ENCODE measurements around the gene TREH. TPM values are rescaled to one million over a fixed set of nuclear protein-coding genes. Genes with fewer than 3 reads are reported as not detected.
"Not testable (repeated sequence)": the region's sequence is repeated elsewhere in the genome, so short reads cannot be mapped to it uniquely, and the experiment has no call there.

Gene TREH
- total RNA-seq, 1 experiment from 2014 or later = not detected

DNA sequence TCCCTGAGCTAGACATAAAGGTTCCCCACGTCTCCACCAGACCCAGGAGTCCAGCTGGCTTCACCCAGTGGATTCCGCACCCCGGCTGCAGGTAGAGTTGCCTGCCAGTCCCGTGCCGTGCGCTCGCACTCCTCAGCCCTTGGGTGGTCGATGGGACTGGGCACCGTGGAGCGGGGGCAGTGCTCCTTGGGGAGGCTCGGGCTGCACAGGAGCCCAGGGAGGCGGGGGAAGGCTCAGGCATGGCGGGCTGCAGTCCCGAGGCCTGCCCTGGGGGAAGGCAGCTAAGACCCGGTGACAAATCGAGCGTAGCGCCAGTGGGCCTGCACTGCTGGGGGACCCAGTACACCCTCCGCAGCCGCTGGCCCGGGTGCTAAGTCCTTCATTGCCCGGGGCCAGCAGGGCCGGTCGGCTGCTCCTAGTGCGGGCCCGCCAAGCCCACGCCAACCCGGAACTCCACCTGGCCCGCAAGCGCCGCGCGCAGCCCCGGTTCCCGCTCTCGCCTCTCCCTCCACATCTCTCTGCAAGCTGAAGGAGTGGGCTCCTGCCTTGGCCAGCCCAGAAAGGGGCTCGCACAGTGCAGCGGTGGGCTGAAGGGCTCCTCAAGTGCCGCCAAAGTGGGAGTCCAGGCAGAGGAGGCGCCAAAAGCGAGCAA is 9.5 kb upstream of the TREH start:
- Histone ChIP-seq H3K4me1 (ENCODE audit: insufficient read depth, low read length) (peaks cover 3% of the 10 kb centered on the region; the same call in 1 of the 2 replicates), H4K5ac (ENCODE audit: insufficient read length, low read depth, low read length) (no peak overlapping the region), H3K9me3 (ENCODE audit: control insufficient read depth, low read depth, low read length) (no peaks in the 10 kb centered on the region), H3K56ac (ENCODE audit: insufficient read length, low read depth, low read length) (no peak overlapping the region), H3T11ph (ENCODE audit: low read length) (no peak overlapping the region), H4K91ac (ENCODE audit: insufficient read length, low read depth, low read length) (no peak overlapping the region), H4K8ac (replicated peaks; ENCODE audit: insufficient read length, low read depth, low read length) (no peak overlapping the region), H3K27ac (ENCODE audit: insufficient read length, low read depth, low read length) (no peak overlapping the region), H2BK120ac (ENCODE audit: low read depth, low read length, poor library complexity, severe bottlenecking) (no peak overlapping the region), H2AFZ (ENCODE audit: low read length) (no peak overlapping the region), H3K9ac (ENCODE audit: extremely low read depth, insufficient read length, low read length) (no peak overlapping the region), H3K27me3 (ENCODE audit: insufficient read depth, low read length) (no peaks in the 10 kb centered on the region), H3K79me2 (ENCODE audit: insufficient read depth, low read length) (no peaks in the 10 kb centered on the region), H3K4me2 (ENCODE audit: insufficient read depth, insufficient read length, low read length) (peak overlapping the region; percentile 1), H3K4ac (ENCODE audit: low read depth, low read length) (no peak overlapping the region), H2BK15ac (ENCODE audit: low read depth, low read length) (no peak overlapping the region), H3K23me2 (ENCODE audit: insufficient read length, low read depth, low read length, poor library complexity, severe bottlenecking) (peaks cover 3% of the 10 kb centered on the region), H3K23ac (ENCODE audit: insufficient read length, low read depth, low read length) (no peak overlapping the region), H2BK5ac (ENCODE audit: insufficient read length, low read length) (no peak overlapping the region), H3K14ac (ENCODE audit: insufficient read depth, low read length) (no peak overlapping the region), H3K18ac (ENCODE audit: insufficient read length, low read depth, low read length) (no peak overlapping the region), H3K79me1 (ENCODE audit: insufficient read depth, low read depth, low read length, poor library complexity, severe bottlenecking) (no peaks in the 10 kb centered on the region), H2BK12ac (ENCODE audit: insufficient read length, low read depth, low read length) (no peak overlapping the region), H4K20me1 (ENCODE audit: control insufficient read depth, insufficient read depth, insufficient read length) (no peaks in the 10 kb centered on the region), H2AK5ac (ENCODE audit: insufficient read length, low read length) (no peak overlapping the region), H2BK20ac (ENCODE audit: low read depth, low read length, poor library complexity, severe bottlenecking) (no peak overlapping the region)
- WGBS (ENCODE audit: extremely low coverage, insufficient read length, low lambda C conversion rate) = no CpG with 5 or more reads among the region's 41 CpGs
- no peak for DNase-seq
- Mint-ChIP-seq H3K4me1 (peaks cover 36 to 38% of the 10 kb centered on the region in 2 experiments), H3K9me3 (no peaks in the 10 kb centered on the region; a peak in 1 of 5 replicates), H3K4me3 (peak overlapping the region in 1 of 2 experiments; percentile 34; a peak in 1 of 5 replicates), H3K36me3 (ENCODE audit: insufficient read depth in 1 of 3, low read depth in 3 of 3) (peaks cover 0 to 4% (median 0%) of the 10 kb centered on the region in 3 experiments; a peak in 2 of 7 replicates), H3K27me3 (ENCODE audit: low read depth) (no peaks in the 10 kb centered on the region; the same call in 1 of the 2 replicates), H3K27ac (no peak overlapping the region)
- TF ChIP-seq, protein P1, sequence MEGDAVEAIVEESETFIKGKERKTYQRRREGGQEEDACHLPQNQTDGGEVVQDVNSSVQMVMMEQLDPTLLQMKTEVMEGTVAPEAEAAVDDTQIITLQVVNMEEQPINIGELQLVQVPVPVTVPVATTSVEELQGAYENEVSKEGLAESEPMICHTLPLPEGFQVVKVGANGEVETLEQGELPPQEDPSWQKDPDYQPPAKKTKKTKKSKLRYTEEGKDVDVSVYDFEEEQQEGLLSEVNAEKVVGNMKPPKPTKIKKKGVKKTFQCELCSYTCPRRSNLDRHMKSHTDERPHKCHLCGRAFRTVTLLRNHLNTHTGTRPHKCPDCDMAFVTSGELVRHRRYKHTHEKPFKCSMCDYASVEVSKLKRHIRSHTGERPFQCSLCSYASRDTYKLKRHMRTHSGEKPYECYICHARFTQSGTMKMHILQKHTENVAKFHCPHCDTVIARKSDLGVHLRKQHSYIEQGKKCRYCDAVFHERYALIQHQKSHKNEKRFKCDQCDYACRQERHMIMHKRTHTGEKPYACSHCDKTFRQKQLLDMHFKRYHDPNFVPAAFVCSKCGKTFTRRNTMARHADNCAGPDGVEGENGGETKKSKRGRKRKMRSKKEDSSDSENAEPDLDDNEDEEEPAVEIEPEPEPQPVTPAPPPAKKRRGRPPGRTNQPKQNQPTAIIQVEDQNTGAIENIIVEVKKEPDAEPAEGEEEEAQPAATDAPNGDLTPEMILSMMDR (conservative IDR thresholded peaks at IDR 0.05) = no peak

DNA sequence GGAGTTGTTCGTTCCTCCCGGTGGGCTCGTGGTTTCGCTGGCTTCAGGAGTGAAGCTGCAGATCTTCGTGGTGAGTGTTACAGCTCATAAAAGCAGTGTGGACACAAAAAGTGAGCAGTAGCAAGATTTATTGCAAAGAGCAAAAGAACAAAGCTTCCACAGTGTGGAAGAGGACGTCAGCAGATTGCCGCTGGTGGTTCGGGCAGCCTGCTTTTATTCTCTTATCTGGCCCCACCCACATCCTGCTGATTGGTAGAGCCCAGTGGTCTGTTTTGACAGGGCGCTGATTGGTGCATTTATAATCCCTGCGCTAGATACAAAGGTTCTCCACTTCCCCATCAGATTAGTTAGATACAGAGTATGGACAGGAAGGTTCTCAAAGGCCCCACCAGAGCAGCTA is 8.9 kb upstream of the TREH start:
- not testable (repeated sequence) for H3K27ac Mint-ChIP-seq; H3K9me3 ChIP-seq (ENCODE audit: control insufficient read depth, low read depth, low read length); H2BK120ac ChIP-seq (ENCODE audit: low read depth, low read length, poor library complexity, severe bottlenecking); H2AK5ac ChIP-seq (ENCODE audit: insufficient read length, low read length); H3K4ac ChIP-seq (ENCODE audit: low read depth, low read length); H3K36me3 Mint-ChIP-seq (ENCODE audit: insufficient read depth in 1 of 3, low read depth in 3 of 3); H3K27me3 Mint-ChIP-seq (ENCODE audit: low read depth); H4K91ac ChIP-seq (ENCODE audit: insufficient read length, low read depth, low read length); H4K20me1 ChIP-seq (ENCODE audit: control insufficient read depth, insufficient read depth, insufficient read length); H2BK5ac ChIP-seq (ENCODE audit: insufficient read length, low read length); H3K79me2 ChIP-seq (ENCODE audit: insufficient read depth, low read length); H3K56ac ChIP-seq (ENCODE audit: insufficient read length, low read depth, low read length); H3K14ac ChIP-seq (ENCODE audit: insufficient read depth, low read length); H3K23me2 ChIP-seq (ENCODE audit: insufficient read length, low read depth, low read length, poor library complexity, severe bottlenecking); DNase-seq; H2BK15ac ChIP-seq (ENCODE audit: low read depth, low read length); H3K27me3 ChIP-seq (ENCODE audit: insufficient read depth, low read length); H3K9me3 Mint-ChIP-seq; H2BK12ac ChIP-seq (ENCODE audit: insufficient read length, low read depth, low read length); H3K79me1 ChIP-seq (ENCODE audit: insufficient read depth, low read depth, low read length, poor library complexity, severe bottlenecking); H3K18ac ChIP-seq (ENCODE audit: insufficient read length, low read depth, low read length); H4K5ac ChIP-seq (ENCODE audit: insufficient read length, low read depth, low read length); H3K4me2 ChIP-seq (ENCODE audit: insufficient read depth, insufficient read length, low read length); H2AFZ ChIP-seq (ENCODE audit: low read length); H3T11ph ChIP-seq (ENCODE audit: low read length); H3K9ac ChIP-seq (ENCODE audit: extremely low read depth, insufficient read length, low read length); H3K23ac ChIP-seq (ENCODE audit: insufficient read length, low read depth, low read length); H3K4me1 ChIP-seq (ENCODE audit: insufficient read depth, low read length); H4K8ac ChIP-seq (replicated peaks; ENCODE audit: insufficient read length, low read depth, low read length); H3K27ac ChIP-seq (ENCODE audit: insufficient read length, low read depth, low read length); H2BK20ac ChIP-seq (ENCODE audit: low read depth, low read length, poor library complexity, severe bottlenecking)
- Mint-ChIP-seq H3K4me1 (peaks cover 32 to 34% of the 10 kb centered on the region in 2 experiments), H3K4me3 (peak overlapping the region in 1 of 2 experiments; percentile 4; a peak in 2 of 5 replicates)
- no CpG with 5 or more reads among the region's 10 CpGs for WGBS (ENCODE audit: extremely low coverage, insufficient read length, low lambda C conversion rate)

All from H9 (cell line).